ENCODE results near the gene ZFYVE9. TPM values are rescaled to one million over a fixed set of nuclear protein-coding genes. Genes with fewer than 3 reads are reported as not detected.

The ZFYVE9 gene
- 61.2 and 67.1 TPM in 2 replicates for total RNA-seq

DNA sequence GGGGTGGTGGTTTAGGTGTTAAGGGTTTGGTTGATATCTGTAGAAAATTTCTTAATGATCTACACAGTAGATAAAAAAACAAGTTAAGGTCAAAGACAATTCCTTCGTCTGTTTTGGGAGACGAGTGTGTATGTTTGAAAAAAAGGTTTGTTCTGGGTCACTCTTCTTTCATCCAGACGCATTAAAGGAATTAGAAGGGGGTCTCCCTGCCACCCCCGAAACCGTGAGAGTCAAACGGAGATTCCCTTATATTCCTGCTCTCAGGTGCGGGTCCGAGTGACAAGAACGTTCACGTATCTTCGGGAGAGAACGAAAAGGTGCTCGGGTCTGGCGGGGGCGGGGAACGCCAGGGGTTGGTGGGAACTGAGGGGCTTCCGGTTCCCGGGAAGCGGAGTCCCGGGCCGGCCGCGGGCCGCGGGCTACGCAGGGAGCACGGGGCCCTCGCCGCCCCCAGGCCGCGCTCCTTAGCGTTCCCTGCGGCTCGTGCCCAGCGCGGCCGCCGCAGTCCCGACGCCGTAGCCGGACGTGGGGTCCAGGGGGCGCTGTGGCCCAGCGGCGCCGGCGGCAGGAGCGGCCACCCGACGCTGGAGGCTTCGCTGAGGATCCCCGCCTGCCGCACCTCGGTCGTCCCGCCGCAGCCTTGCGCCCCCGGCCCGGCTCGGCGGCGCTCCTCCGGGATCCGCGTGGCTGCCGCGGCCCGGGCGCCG is at the start of gene ZFYVE9:
ZFYVE9 (plus strand) TSS at position 577 of the 707 bp plus-strand sequence. CDS start 91,118 bp downstream, outside the sequence.

DNA sequence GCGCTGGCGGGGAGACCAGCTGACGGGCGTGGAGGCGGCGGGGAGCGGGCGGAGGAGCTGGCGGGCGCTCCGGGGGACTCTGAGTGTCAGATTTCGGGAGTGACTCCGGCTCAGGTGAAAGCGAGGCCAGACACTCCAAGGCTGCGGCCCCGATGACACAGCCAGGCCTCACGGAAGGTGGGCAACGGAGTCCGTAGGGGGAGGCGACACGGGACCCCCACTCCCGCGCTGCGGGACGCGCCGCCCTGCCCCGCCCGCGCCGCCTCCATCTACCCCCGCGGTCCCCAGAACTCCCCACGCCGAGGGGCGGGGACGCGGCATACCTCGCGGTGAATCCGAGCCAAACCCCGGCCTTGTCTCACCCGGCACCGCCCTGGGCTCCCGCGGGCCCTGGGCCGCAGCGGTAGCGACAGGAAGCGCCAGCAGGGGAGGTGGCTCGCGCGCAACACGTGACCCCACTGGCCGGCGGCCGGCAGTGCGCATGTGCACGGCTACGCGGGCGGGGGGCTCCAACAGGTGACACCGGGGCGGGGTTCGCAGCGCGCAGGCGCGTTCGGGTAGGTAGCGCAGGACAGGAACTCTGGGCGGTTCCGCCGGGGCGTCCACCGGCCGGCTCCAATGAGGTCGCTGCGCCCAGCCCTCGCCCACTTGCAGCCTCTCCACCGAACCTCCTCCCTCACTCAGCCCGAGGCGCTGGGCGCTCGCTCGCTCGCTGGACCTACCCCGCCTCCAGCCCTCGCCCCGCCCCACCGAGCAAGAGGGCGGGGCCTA is 224.0 kb downstream of the ZFYVE9 start, which contains the start of gene CC2D1B:
CC2D1B (minus strand) TSS at position 460 of the 771 bp plus-strand sequence. CDS start 1,585 bp downstream, outside the sequence.

Other genes with a start within 250 kb of the ZFYVE9 start
- gene RAB3B, start 151.4 kb upstream of the ZFYVE9 start, total RNA-seq: 1.3 and 2.1 TPM in 2 replicates
- gene KTI12, start 108.3 kb upstream of the ZFYVE9 start, total RNA-seq: 8.5 and 10.3 TPM in 2 replicates
- 46.9 and 51.3 TPM in 2 replicates for gene TXNDC12, start 86.9 kb upstream of the ZFYVE9 start, total RNA-seq
- 53.7 and 99.5 TPM in 2 replicates for gene BTF3L4, start 85.8 kb upstream of the ZFYVE9 start, total RNA-seq
- 27.0 and 27.8 TPM in 2 replicates for gene CC2D1B, start 224.1 kb downstream of the ZFYVE9 start, total RNA-seq